SW480 (cell line): ENCODE measurements around the gene BRD4.
A peak's percentile ranks its signal among the peaks of the same experiment; 100 is the strongest.
"Not testable (repeated sequence)": the region's sequence is repeated elsewhere in the genome, so short reads cannot be mapped to it uniquely, and the experiment has no call there.

ENCODE experiments used
- DNase-seq: peaks from one replicate; pipeline ENCODE4 v3.0.0-alpha.2; 2016; ENCODE audit warnings: low spot score

The BRD4 gene

GRCh38 chr19:15360015-15360414, 27.7 kb upstream of the BRD4 start:
- DNase-seq, result not testable (repeated sequence)

GRCh38 chr19:15358918-15359317, 26.6 kb upstream of the BRD4 start:
- no peak for DNase-seq

- DNase-seq, result no peak
Measured at GRCh38 chr19:15357906-15358305, 25.6 kb upstream of the BRD4 start.

- DNase-seq, result no peak
Measured at GRCh38 chr19:15354566-15355296, 22.4 kb upstream of the BRD4 start.

- no peak for DNase-seq
Measured at GRCh38 chr19:15353908-15354307, 21.6 kb upstream of the BRD4 start.

- not testable (repeated sequence) for DNase-seq
Measured at GRCh38 chr19:15352535-15352934, 20.2 kb upstream of the BRD4 start.

- not testable (repeated sequence) for DNase-seq
Measured at GRCh38 chr19:15341328-15341727, 9.0 kb upstream of the BRD4 start.

- DNase-seq, result no peak
Measured at GRCh38 chr19:15340086-15340485, 7.7 kb upstream of the BRD4 start.

- no peak for DNase-seq
Measured at GRCh38 chr19:15337202-15337601, 4.9 kb upstream of the BRD4 start.

GRCh38 chr19:15335992-15336391, 3.7 kb upstream of the BRD4 start:
- not testable (repeated sequence) for DNase-seq

GRCh38 chr19:15331419-15332310, 674 bp downstream of the BRD4 start:
- peak; percentile 44 for DNase-seq

- peak; percentile 62 for DNase-seq
Measured at GRCh38 chr19:15330801-15331418, 1.4 kb downstream of the BRD4 start.

- no peak for DNase-seq
Measured at GRCh38 chr19:15328312-15328711, 4.0 kb downstream of the BRD4 start.

- DNase-seq, result no peak
Measured at GRCh38 chr19:15324791-15325519, 7.4 kb downstream of the BRD4 start.

GRCh38 chr19:15323496-15324235, 8.7 kb downstream of the BRD4 start:
- no peak for DNase-seq

GRCh38 chr19:15321739-15322138, 10.6 kb downstream of the BRD4 start:
- DNase-seq, result no peak

- no peak for DNase-seq
Measured at GRCh38 chr19:15320116-15320515, 12.2 kb downstream of the BRD4 start.

- no peak for DNase-seq
Measured at GRCh38 chr19:15318241-15318691, 14.1 kb downstream of the BRD4 start.

GRCh38 chr19:15317392-15318071, 14.8 kb downstream of the BRD4 start:
- DNase-seq, result no peak

GRCh38 chr19:15316498-15316897, 15.8 kb downstream of the BRD4 start:
- DNase-seq, result no peak

- no peak for DNase-seq
Measured at GRCh38 chr19:15315101-15315500, 17.2 kb downstream of the BRD4 start.
